K562 (cell line): Measurements from ENCODE around the gene CIART. TPM values are rescaled to one million over a fixed set of nuclear protein-coding genes. Genes with fewer than 3 reads are reported as not detected.

ENCODE experiments used
- BMI1 ChIP-seq: fragments of 150-350 bp; IDR thresholded peaks from 2 replicates; pipeline ENCODE4 v1.6.1; 2014; ENCODE audit warnings: low read length
- FOXP4 ChIP-seq: sonication (generic); formaldehyde crosslinking; IDR thresholded peaks from 2 replicates; pipeline ENCODE4 v1.8.0; 2022; ENCODE audit warnings: mild to moderate bottlenecking, missing genetic modification reagents, borderline replicate concordance
- HBP1 ChIP-seq: fragments of 450-650 bp; formaldehyde crosslinking; IDR thresholded peaks from 2 replicates; pipeline ENCODE4 v1.4.0; 2022; ENCODE audit warnings: missing genetic modification characterization
- KAT7 ChIP-seq: sonication (generic); formaldehyde crosslinking; IDR thresholded peaks from 2 replicates; pipeline ENCODE4 v1.8.0; 2022; ENCODE audit warnings: missing genetic modification reagents, mild to moderate bottlenecking, borderline replicate concordance
- POLR2AphosphoS5 ChIP-seq: IDR thresholded peaks from 2 replicates; pipeline ENCODE4 v1.6.1; 2011; ENCODE audit warnings: mild to moderate bottlenecking, low read depth, low read length, moderate library complexity; ENCODE audit not compliant: control insufficient read depth, insufficient read depth
- TEAD2 ChIP-seq: fragments of 450-650 bp; IDR thresholded peaks from 2 replicates; pipeline ENCODE4 v1.6.1; 2016; ENCODE audit warnings: missing genetic modification characterization, control low read depth, missing compliant biosample characterization
- THRAP3 ChIP-seq: fragments of 450-650 bp; IDR thresholded peaks from 2 replicates; pipeline ENCODE4 v1.6.1; 2016; ENCODE audit warnings: mild to moderate bottlenecking, inconsistent platforms, borderline replicate concordance
- THRB ChIP-seq: fragments of 450-650 bp; formaldehyde crosslinking; conservative IDR thresholded peaks from 2 replicates; pipeline ENCODE4 v1.4.0; 2022; ENCODE audit warnings: mild to moderate bottlenecking, missing genetic modification characterization
- ZNF318 ChIP-seq, 2 experiments: fragments of 450-650 bp; IDR thresholded peaks; 2 replicates each; pipeline ENCODE4 v1.6.1; 2016; ENCODE audit warnings: mild to moderate bottlenecking in 2 of 2, borderline replicate concordance in 1 of 2, low read depth in 1 of 2, moderate library complexity in 1 of 2
- ZNF551 ChIP-seq: fragments of 250-450 bp; sonication (Bioruptor Pico); IDR thresholded peaks from 2 replicates; pipeline ENCODE4 v1.5.0; 2021; ENCODE audit warnings: mild to moderate bottlenecking, moderate library complexity
- ZZZ3 ChIP-seq: fragments of 450-650 bp; IDR thresholded peaks from 2 replicates; pipeline ENCODE4 v1.6.1; 2016; ENCODE audit warnings: antibody characterized with exemption, mild to moderate bottlenecking, moderate library complexity
- polyA plus RNA-seq, 8 experiments: library from polyadenylated mRNA; depleted of rRNA in 4 of 8; stranded (reverse) in 5 of 8; unstranded in 3 of 8; fragments of >200 nt; fragmentation: Nextera tagmentation in 2 of 8; fragmentation: Illumina TruSeq in 1 of 8; extraction: Ambion mirVana in 2 of 8; extraction: Trizol in 1 of 8; gene quantifications; 2 replicates each; pipeline versions ENCODE4 v1.2.1 to v1.2.3, GENCODE V29; 2011 to 2014; ENCODE audit warnings: inconsistent platforms in 1 of 8, missing spikeins in 1 of 8
- total RNA-seq, 7 experiments: library from RNA; depleted of rRNA in 6 of 7; stranded (reverse); fragments of >200 nt in 6 of 7; fragmentation: Illumina TruSeq in 2 of 7; extraction: Trizol in 2 of 7; gene quantifications; 2 replicates each; pipeline versions ENCODE4 v1.2.1 to v1.2.3, GENCODE V29; 2011 to 2021; ENCODE audit warnings: low replicate concordance in 1 of 7

Gene CIART
- total and polyA plus RNA-seq, 9 of the 15 experiments (the other 6 are each of a cell fraction or from before 2014, with no cell fraction given), result 0.07 to 0.35 (median 0.19) TPM; not detected in 2

- TF ChIP-seq POLR2AphosphoS5 (peak; percentile 94), THRB (CRISPR knock-in tag) (0 out of 2 replicates have a peak, but pooled peaks have one; percentile 66), BMI1 (peak; percentile 93), FOXP4 (CRISPR knock-in tag) (0 out of 2 replicates have a peak, but pooled peaks have one; percentile 15), ZNF318 (IDR thresholded peaks at IDR 0.05; ENCODE audit: borderline replicate concordance in 1 of 2, low read depth in 1 of 2) (no peak), ZZZ3 (no peak), HBP1 (CRISPR knock-in tag) (no peak), THRAP3 (no peak), ZNF551 (CRISPR knock-in tag) (no peak), KAT7 (CRISPR knock-in tag) (no peak), TEAD2 (tag) (no peak)
Observed at GRCh38 chr1:150293433-150294253, 11.3 kb downstream of the CIART start, which contains the start of gene MRPS21 (continued).
